Upper lobe of left lung (tissue), 4 donors: ENCODE data around the gene DARS1.

Experiments used
- POLR2A ChIP-seq, 4 donors: fragments of 450-650 bp; IDR thresholded peaks; one replicate each; pipeline ENCODE4 v1.5.1; 2016 to 2017; ENCODE audit warnings: antibody characterized with exemption in 4 of 4, mild to moderate bottlenecking in 2 of 4
- TF ChIP-seq, protein P1 (sequence below), 6 experiments: fragments of 450-650 bp in 4 of 6; fragments of 200-600 bp in 2 of 6; sonication (generic) in 2 of 6; IDR thresholded peaks; one replicate each; pipeline ENCODE4 v1.5.1; 2016 to 2019; ENCODE audit warnings: antibody characterized with exemption in 6 of 6

GRCh38 chr2:135985018-135985825, at the start of gene DARS1:
- TF ChIP-seq, protein P1, sequence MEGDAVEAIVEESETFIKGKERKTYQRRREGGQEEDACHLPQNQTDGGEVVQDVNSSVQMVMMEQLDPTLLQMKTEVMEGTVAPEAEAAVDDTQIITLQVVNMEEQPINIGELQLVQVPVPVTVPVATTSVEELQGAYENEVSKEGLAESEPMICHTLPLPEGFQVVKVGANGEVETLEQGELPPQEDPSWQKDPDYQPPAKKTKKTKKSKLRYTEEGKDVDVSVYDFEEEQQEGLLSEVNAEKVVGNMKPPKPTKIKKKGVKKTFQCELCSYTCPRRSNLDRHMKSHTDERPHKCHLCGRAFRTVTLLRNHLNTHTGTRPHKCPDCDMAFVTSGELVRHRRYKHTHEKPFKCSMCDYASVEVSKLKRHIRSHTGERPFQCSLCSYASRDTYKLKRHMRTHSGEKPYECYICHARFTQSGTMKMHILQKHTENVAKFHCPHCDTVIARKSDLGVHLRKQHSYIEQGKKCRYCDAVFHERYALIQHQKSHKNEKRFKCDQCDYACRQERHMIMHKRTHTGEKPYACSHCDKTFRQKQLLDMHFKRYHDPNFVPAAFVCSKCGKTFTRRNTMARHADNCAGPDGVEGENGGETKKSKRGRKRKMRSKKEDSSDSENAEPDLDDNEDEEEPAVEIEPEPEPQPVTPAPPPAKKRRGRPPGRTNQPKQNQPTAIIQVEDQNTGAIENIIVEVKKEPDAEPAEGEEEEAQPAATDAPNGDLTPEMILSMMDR (IDR thresholded peaks at IDR 0.05): peak in 1 of 6 experiments; percentile 12
- peak in 3 of 4 donors; percentile 41 to 83 (median 79) for TF ChIP-seq POLR2A (IDR thresholded peaks at IDR 0.05)
